HCT116 (cell line): ENCODE measurements around the gene ATXN7L1. TPM values are rescaled to one million over a fixed set of nuclear protein-coding genes. Genes with fewer than 3 reads are reported as not detected.

Source experiments
- ATAC-seq: fragments of 200-7000 bp; cut with Tn5 transposase; 2 replicates; pipeline ENCODE4 v1.9.1; 2020; ENCODE audit warnings: mild to moderate bottlenecking, moderate library complexity
- BruUV-seq: library from RNA; stranded (reverse); fragments of 400-500 nt; replicated peaks from 2 replicates; lab custom pipeline; 2021; lab: Mats Ljungman, UMichigan
- CTCF ChIA-PET: fragments of 300-600 bp; sonication (Branson Sonifier 250); formaldehyde crosslinking; loops from one replicate; lab custom pipeline; 2021; ENCODE audit warnings: antibody characterized with exemption; lab: Charles Lee
- POLR2A ChIA-PET: fragments of 300-600, 350-600 bp; sonication (Branson Sonifier 250); formaldehyde crosslinking; loops from one replicate; lab custom pipeline; 2021; ENCODE audit warnings: antibody characterized with exemption; lab: Charles Lee
- RAD21 ChIA-PET, 2 experiments: fragments of 300-600 bp; sonication (Branson Sonifier 250); formaldehyde crosslinking; loops; one replicate each; lab custom pipeline; 2023; ENCODE audit warnings: low total read pairs in 2 of 2; ENCODE audit not compliant: uncharacterized antibody in 2 of 2, unreplicated experiment in 2 of 2, low non-redundant PET in 1 of 2; lab: Charles Lee
- DNase-seq: peaks from one replicate; pipeline ENCODE4 v3.0.0-alpha.2; 2010; ENCODE audit warnings: low read depth, low spot score
- H2AFZ ChIP-seq: fragments of 200-600 bp; shearing (Covaris generic), sonication (generic); 2 replicates; pipeline ENCODE4 v1.6.1; 2017; ENCODE audit warnings: low read depth, mixed run types, mixed read lengths, antibody characterized with exemption, low read length; ENCODE audit not compliant: poor library complexity, severe bottlenecking
- H3K27ac ChIP-seq: 2 replicates; pipeline ENCODE4 v1.5.1; 2012; ENCODE audit warnings: low read depth, low read length
- H3K27me3 ChIP-seq: fragments of 200-600 bp; sonication (generic); 2 replicates; pipeline ENCODE4 v1.6.1; 2016; ENCODE audit warnings: mixed run types, low read length, mixed read lengths; ENCODE audit not compliant: insufficient read depth
- H3K36me3 ChIP-seq, 2 experiments: fragments of 200-500 bp in 1 of 2; fragments of 200-600 bp in 1 of 2; sonication (Bioruptor generic) in 1 of 2; sonication (generic) in 1 of 2; 2 replicates each; pipeline versions ENCODE4 v1.5.1 to v1.6.1; 2014 to 2016; ENCODE audit warnings: low read length in 2 of 2, inconsistent platforms in 1 of 2, mixed read lengths in 1 of 2, mixed run types in 1 of 2; ENCODE audit not compliant: insufficient read depth in 2 of 2, control insufficient read depth in 1 of 2
- H3K4me1 ChIP-seq, 2 experiments: fragments of 200-600 bp in 1 of 2; sonication (generic) in 1 of 2; 2 replicates each; pipeline versions ENCODE4 v1.5.1 to v1.6.1; 2012 to 2017; ENCODE audit warnings: low read length in 2 of 2, inconsistent platforms in 1 of 2, mild to moderate bottlenecking in 1 of 2, mixed read lengths in 1 of 2, mixed run types in 1 of 2, moderate library complexity in 1 of 2; ENCODE audit not compliant: insufficient read depth in 2 of 2, control insufficient read depth in 1 of 2
- H3K4me2 ChIP-seq: fragments of 200-600 bp; sonication (generic); 2 replicates; pipeline ENCODE4 v1.6.1; 2017; ENCODE audit warnings: mixed run types, low read length, mixed read lengths
- H3K4me3 ChIP-seq, 2 experiments: fragments of 200-600 bp in 1 of 2; sonication (generic) in 1 of 2; replicated peaks in 1 of 2; 2 replicates each; pipeline ENCODE4 v1.5.1; 2011 to 2016; ENCODE audit warnings: low read length in 2 of 2, control low read depth in 1 of 2, low read depth in 1 of 2, mild to moderate bottlenecking in 1 of 2, mixed read lengths in 1 of 2, mixed run types in 1 of 2
- H3K79me2 ChIP-seq: fragments of 200-600 bp; sonication (generic); 2 replicates; pipeline ENCODE4 v1.6.1; 2017; ENCODE audit warnings: mild to moderate bottlenecking, mixed run types, low read length, moderate library complexity, mixed read lengths; ENCODE audit not compliant: insufficient read depth
- H3K9ac ChIP-seq: fragments of 200-600 bp; sonication (generic); 2 replicates; pipeline ENCODE4 v1.6.1; 2016; ENCODE audit warnings: low read length, mixed read lengths
- H3K9me2 ChIP-seq: fragments of 200-600 bp; sonication (generic), shearing (Covaris generic); 2 replicates; pipeline ENCODE4 v1.6.1; 2017; ENCODE audit warnings: mixed run types, mild to moderate bottlenecking, moderate library complexity; ENCODE audit not compliant: insufficient read depth
- H3K9me3 ChIP-seq, 2 experiments: fragments of 200-500 bp in 1 of 2; fragments of 200-600 bp in 1 of 2; sonication (Bioruptor generic) in 1 of 2; sonication (generic) in 1 of 2; 2 replicates each; pipeline ENCODE4 v1.6.1; 2014 to 2017; ENCODE audit warnings: low read length in 2 of 2, mixed read lengths in 2 of 2, inconsistent platforms in 1 of 2, low read depth in 1 of 2, mild to moderate bottlenecking in 1 of 2, mixed run types in 1 of 2, moderate library complexity in 1 of 2; ENCODE audit not compliant: control insufficient read depth in 1 of 2, insufficient read depth in 1 of 2
- H4K20me1 ChIP-seq: fragments of 200-600 bp; sonication (generic), shearing (Covaris generic); 2 replicates; pipeline ENCODE4 v1.6.1; 2017; ENCODE audit warnings: mixed run types, mild to moderate bottlenecking, moderate library complexity; ENCODE audit not compliant: insufficient read depth
- CBX3 ChIP-seq: IDR thresholded peaks from 2 replicates; pipeline ENCODE4 v1.6.1; 2012; ENCODE audit warnings: low read depth
- EGR1 ChIP-seq: IDR thresholded peaks from 2 replicates; pipeline ENCODE4 v1.6.1; 2012; ENCODE audit warnings: low read depth
- EZH2 ChIP-seq: fragments of 200-600 bp; sonication (generic); IDR thresholded peaks from 2 replicates; pipeline ENCODE4 v1.6.1; 2017; ENCODE audit warnings: antibody characterized with exemption, mixed run types
- EZH2phosphoT487 ChIP-seq: fragments of 200-600 bp; IDR thresholded peaks from 2 replicates; pipeline ENCODE4 v1.6.1; 2018; ENCODE audit warnings: antibody characterized with exemption, borderline replicate concordance
- JUND ChIP-seq: IDR thresholded peaks from 2 replicates; pipeline ENCODE4 v1.6.1; 2012
- POLR2A ChIP-seq: IDR thresholded peaks from 2 replicates; pipeline ENCODE4 v1.7.0; 2011; ENCODE audit warnings: borderline replicate concordance; ENCODE audit not compliant: insufficient read depth, insufficient read length; ENCODE audit errors: extremely low read depth
- SRF ChIP-seq: IDR thresholded peaks from 2 replicates; pipeline ENCODE4 v1.6.1; 2012; ENCODE audit warnings: low read depth
- TCF7L2 ChIP-seq: IDR thresholded peaks from 2 replicates; pipeline ENCODE4 v1.7.0; 2011; ENCODE audit warnings: borderline replicate concordance, inconsistent platforms; ENCODE audit not compliant: insufficient read depth, insufficient read length; ENCODE audit errors: extremely low read depth
- ZFX ChIP-seq: fragments of 450-650 bp; IDR thresholded peaks from 2 replicates; pipeline ENCODE4 v1.6.1; 2017
- ZNF274 ChIP-seq: fragments of 200-500 bp; sonication (Bioruptor generic); IDR thresholded peaks from 2 replicates; pipeline ENCODE4 v1.6.1; 2014; ENCODE audit warnings: mild to moderate bottlenecking, low read depth, low read length, inconsistent platforms
- intact Hi-C: fragments of 100-400 bp; cut with micrococcal nuclease; formaldehyde crosslinking; loops from 2 replicates; pipeline ENCODE4 v1.10.0; 2022
- total RNA-seq: library from RNA; stranded (reverse); gene quantifications from one replicate; pipeline ENCODE4 v1.2.1, GENCODE V29; 2021; ENCODE audit not compliant: unreplicated experiment
- TF ChIP-seq, protein P1 (sequence below): IDR thresholded peaks from 2 replicates; pipeline ENCODE4 v1.6.1; 2012; ENCODE audit warnings: low read depth
- TF ChIP-seq, protein P2 (sequence below): IDR thresholded peaks from 2 replicates; pipeline ENCODE4 v1.6.1; 2012
- TF ChIP-seq, protein P3 (sequence below): IDR thresholded peaks from 2 replicates; pipeline ENCODE4 v1.6.1; 2012

Gene ATXN7L1
- total RNA-seq, 1 experiment from 2014 or later = 11.5 TPM

DNA sequence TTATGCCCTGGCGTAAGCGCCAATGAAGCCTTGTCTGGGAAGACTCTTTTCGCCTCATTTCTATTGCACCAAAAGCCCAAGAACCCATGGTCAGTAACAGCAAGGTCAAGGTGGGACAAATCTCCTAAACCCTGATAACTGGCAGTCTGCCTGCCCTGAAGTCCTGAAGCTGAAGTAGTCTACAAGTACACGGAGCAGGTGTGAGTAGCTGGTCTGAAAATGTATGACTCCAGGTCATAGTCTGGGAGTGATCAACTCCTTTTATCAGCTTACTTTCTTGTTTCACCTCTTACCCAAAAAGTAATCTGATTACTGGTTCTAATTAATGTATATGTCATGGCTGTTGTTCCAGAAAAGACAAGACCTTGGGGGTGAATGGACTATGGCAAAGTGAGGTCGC is 187.8 kb downstream of the ATXN7L1 start:
- CTCF ChIA-PET = no interaction called here
- TF ChIP-seq SRF (no peak), TCF7L2 (no peak), JUND (no peak), ZFX (no peak), EZH2 (no peak), POLR2A (no peak), EZH2phosphoT487 (no peak), EGR1 (no peak), CBX3 (no peak), ZNF274 (no peak)
- TF ChIP-seq, protein P1, sequence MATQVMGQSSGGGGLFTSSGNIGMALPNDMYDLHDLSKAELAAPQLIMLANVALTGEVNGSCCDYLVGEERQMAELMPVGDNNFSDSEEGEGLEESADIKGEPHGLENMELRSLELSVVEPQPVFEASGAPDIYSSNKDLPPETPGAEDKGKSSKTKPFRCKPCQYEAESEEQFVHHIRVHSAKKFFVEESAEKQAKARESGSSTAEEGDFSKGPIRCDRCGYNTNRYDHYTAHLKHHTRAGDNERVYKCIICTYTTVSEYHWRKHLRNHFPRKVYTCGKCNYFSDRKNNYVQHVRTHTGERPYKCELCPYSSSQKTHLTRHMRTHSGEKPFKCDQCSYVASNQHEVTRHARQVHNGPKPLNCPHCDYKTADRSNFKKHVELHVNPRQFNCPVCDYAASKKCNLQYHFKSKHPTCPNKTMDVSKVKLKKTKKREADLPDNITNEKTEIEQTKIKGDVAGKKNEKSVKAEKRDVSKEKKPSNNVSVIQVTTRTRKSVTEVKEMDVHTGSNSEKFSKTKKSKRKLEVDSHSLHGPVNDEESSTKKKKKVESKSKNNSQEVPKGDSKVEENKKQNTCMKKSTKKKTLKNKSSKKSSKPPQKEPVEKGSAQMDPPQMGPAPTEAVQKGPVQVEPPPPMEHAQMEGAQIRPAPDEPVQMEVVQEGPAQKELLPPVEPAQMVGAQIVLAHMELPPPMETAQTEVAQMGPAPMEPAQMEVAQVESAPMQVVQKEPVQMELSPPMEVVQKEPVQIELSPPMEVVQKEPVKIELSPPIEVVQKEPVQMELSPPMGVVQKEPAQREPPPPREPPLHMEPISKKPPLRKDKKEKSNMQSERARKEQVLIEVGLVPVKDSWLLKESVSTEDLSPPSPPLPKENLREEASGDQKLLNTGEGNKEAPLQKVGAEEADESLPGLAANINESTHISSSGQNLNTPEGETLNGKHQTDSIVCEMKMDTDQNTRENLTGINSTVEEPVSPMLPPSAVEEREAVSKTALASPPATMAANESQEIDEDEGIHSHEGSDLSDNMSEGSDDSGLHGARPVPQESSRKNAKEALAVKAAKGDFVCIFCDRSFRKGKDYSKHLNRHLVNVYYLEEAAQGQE = no peak
- TF ChIP-seq, protein P2, sequence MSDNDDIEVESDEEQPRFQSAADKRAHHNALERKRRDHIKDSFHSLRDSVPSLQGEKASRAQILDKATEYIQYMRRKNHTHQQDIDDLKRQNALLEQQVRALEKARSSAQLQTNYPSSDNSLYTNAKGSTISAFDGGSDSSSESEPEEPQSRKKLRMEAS = no peak
- TF ChIP-seq, protein P3, sequence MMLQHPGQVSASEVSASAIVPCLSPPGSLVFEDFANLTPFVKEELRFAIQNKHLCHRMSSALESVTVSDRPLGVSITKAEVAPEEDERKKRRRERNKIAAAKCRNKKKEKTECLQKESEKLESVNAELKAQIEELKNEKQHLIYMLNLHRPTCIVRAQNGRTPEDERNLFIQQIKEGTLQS = no peak
- Histone ChIP-seq H3K4me2 (no peak overlapping the region), H3K9me2 (no peaks in the 10 kb centered on the region), H3K9me3 (no peaks in the 10 kb centered on the region), H3K79me2 (no peaks in the 10 kb centered on the region), H4K20me1 (no peaks in the 10 kb centered on the region), H2AFZ (no peak overlapping the region), H3K9ac (no peak overlapping the region), H3K4me1 (peaks cover 0 to 5% of the 10 kb centered on the region in 2 experiments; a peak in 2 of 4 replicates), H3K27me3 (no peaks in the 10 kb centered on the region), H3K27ac (no peak overlapping the region), H3K4me3 (no peak overlapping the region), H3K36me3 (no peaks in the 10 kb centered on the region)
- ATAC-seq = no peak
- RAD21 ChIA-PET = no interaction called here
- POLR2A ChIA-PET = no interaction called here
- DNase-seq = no peak
- intact Hi-C loops = no loop called here
- no TSS peak for BruUV-seq
